NAMALWA (cell line): ENCODE data around the gene SCGB3A2.

Experiments
- DNase-seq: peaks from one replicate; pipeline ENCODE4 v3.0.0-alpha.2; 2015; ENCODE audit warnings: low spot score

Gene SCGB3A2

GRCh38 chr5:147906326-147907095, 28.0 kb downstream of the SCGB3A2 start, which contains the start of gene C5orf46:
Gene C5orf46, minus strand, starts transcription at chr5:147906538. Its CDS starts 37 bp downstream, at chr5:147906501.
- no peak for DNase-seq

GRCh38 chr5:147911427-147911826, 32.9 kb downstream of the SCGB3A2 start:
- no peak for DNase-seq

- DNase-seq = no peak
These were observed 33.5 kb downstream of the SCGB3A2 start for GRCh38 chr5:147912011-147912410.

- no peak for DNase-seq
These were observed 35.3 kb downstream of the SCGB3A2 start for GRCh38 chr5:147913786-147914185.

GRCh38 chr5:147918101-147918685, 39.7 kb downstream of the SCGB3A2 start:
- no peak for DNase-seq

GRCh38 chr5:147918899-147919298, 40.4 kb downstream of the SCGB3A2 start:
- no peak for DNase-seq

- DNase-seq = no peak
These were observed 42.0 kb downstream of the SCGB3A2 start for GRCh38 chr5:147920420-147921030.

- DNase-seq = no peak
These were observed 42.6 kb downstream of the SCGB3A2 start for GRCh38 chr5:147921136-147921535.

GRCh38 chr5:147925020-147925419, 46.5 kb downstream of the SCGB3A2 start:
- DNase-seq = no peak

GRCh38 chr5:147927901-147928300, 49.4 kb downstream of the SCGB3A2 start:
- DNase-seq = no peak

- DNase-seq = no peak
These were observed 52.3 kb downstream of the SCGB3A2 start for GRCh38 chr5:147930769-147931168.
